Retina (tissue), 1 donor: ENCODE results near the gene ANKS1A.
A peak's percentile ranks its signal among the peaks of the same experiment; 100 is the strongest.
"Not testable (repeated sequence)": the region's sequence is repeated elsewhere in the genome, so short reads cannot be mapped to it uniquely, and the experiment has no call there.

Source experiments
- DNase-seq: peaks from one replicate; pipeline ENCODE4 v3.0.0-alpha.2; 2016

ANKS1A gene, protein sequence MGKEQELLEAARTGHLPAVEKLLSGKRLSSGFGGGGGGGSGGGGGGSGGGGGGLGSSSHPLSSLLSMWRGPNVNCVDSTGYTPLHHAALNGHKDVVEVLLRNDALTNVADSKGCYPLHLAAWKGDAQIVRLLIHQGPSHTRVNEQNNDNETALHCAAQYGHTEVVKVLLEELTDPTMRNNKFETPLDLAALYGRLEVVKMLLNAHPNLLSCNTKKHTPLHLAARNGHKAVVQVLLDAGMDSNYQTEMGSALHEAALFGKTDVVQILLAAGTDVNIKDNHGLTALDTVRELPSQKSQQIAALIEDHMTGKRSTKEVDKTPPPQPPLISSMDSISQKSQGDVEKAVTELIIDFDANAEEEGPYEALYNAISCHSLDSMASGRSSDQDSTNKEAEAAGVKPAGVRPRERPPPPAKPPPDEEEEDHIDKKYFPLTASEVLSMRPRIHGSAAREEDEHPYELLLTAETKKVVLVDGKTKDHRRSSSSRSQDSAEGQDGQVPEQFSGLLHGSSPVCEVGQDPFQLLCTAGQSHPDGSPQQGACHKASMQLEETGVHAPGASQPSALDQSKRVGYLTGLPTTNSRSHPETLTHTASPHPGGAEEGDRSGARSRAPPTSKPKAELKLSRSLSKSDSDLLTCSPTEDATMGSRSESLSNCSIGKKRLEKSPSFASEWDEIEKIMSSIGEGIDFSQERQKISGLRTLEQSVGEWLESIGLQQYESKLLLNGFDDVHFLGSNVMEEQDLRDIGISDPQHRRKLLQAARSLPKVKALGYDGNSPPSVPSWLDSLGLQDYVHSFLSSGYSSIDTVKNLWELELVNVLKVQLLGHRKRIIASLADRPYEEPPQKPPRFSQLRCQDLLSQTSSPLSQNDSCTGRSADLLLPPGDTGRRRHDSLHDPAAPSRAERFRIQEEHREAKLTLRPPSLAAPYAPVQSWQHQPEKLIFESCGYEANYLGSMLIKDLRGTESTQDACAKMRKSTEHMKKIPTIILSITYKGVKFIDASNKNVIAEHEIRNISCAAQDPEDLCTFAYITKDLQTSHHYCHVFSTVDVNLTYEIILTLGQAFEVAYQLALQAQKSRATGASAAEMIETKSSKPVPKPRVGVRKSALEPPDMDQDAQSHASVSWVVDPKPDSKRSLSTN

DNA sequence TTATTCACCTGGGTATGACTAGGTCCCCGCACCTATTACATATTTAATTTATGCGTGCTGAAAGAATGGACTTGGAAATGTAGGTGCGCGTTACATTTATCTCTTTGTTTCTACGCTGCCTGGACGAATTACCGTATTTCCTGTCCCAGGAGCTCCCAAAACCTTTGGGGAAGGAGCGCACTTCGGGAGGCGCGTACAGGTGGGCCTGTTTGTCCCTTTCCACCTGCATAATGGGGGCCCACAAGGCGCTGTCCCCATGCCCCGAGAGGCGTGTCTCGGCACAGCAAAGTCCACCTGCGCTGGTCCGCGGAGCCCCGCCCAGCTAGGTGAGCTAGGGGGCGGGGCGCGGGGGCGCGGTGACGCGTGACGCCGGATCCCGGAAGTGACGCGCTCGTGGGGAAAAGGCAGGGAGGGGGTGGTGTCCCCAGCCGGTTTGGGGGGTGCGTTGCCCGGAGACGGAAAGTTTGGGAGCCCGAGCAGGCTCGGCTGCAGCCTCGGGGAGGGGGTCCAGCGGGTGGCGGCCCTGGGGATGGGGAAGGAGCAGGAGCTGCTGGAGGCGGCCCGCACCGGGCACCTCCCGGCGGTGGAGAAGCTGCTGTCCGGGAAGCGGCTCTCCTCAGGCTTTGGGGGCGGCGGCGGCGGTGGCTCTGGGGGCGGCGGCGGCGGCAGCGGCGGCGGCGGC lies at the start of gene ANKS1A:
ANKS1A (plus strand) TSS at position 382 of the 682 bp plus-strand sequence; CDS start at position 530, 148 bp downstream.
- peak; percentile 88 for DNase-seq

DNA sequence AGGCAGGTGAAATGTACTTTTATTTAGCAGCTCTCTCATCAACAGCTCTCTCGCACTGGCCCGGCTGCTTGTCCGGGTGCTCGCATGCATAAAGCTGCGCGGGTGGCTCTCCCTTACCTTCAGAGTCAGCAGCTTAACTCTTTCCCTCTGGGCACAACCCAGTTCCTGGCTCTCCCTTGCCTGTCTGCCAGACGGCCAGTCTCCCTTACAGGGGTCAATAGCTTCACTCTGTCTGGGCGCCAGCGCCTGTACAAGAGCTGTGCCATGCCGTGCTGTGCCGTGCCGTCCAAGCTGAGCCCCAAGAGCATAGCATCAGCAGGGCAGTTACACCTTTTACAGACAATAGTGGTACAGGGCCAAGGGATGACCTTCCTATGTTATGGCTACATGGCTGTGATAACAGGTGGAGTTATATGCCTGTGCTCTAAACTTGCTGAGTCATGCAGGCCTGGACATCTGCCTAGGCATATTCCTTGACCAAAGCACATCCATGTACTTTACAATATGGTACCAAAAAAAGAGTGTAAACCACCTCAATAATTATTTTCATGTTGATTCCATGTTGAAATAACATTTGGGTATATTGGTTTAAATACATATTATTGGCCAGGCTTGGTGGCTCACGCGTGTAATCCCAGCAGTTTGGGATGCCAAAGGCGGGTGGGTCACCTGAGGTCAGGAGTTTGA lies 49.2 kb upstream of the ANKS1A start:
- DNase-seq, result no peak

DNA sequence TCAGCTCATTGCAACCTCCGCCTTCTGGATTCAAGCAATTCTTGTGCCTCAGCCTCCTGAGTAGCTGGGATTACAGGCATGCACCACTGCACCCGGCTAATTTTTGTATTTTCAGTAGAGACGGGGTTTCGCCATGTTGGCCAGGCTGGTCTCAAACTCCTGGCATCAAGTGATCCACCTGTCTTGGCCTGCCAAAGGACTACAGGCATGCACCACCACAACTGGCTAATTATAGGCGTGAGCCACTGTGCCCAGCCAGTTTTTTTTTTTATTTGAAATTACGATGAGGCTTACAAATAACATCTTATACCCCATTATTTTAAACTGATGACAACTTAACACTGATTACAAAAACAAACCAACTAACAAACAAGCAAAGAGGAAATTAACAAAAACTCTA lies 40.0 kb upstream of the ANKS1A start:
- DNase-seq, result not testable (repeated sequence)

DNA sequence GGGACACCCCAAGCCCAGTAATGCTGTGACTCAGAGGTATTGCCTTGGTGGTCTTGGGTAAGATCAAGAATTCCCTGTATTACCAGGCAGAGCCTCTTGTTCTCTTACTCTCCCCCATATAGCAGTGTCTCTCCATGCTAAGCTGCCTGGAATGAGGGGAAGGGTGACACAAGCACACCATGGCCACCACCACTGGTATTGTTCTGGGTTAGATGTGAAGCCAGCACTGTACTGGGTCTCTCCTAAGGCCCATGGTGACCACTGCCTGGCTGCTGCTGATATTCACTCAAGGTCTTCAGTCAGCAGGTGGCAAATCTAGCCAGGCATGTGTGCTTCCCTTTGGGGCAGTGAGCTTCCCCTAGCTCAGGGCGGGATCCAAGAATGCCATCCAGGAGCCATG lies 37.7 kb upstream of the ANKS1A start:
- DNase-seq, result no peak

DNA sequence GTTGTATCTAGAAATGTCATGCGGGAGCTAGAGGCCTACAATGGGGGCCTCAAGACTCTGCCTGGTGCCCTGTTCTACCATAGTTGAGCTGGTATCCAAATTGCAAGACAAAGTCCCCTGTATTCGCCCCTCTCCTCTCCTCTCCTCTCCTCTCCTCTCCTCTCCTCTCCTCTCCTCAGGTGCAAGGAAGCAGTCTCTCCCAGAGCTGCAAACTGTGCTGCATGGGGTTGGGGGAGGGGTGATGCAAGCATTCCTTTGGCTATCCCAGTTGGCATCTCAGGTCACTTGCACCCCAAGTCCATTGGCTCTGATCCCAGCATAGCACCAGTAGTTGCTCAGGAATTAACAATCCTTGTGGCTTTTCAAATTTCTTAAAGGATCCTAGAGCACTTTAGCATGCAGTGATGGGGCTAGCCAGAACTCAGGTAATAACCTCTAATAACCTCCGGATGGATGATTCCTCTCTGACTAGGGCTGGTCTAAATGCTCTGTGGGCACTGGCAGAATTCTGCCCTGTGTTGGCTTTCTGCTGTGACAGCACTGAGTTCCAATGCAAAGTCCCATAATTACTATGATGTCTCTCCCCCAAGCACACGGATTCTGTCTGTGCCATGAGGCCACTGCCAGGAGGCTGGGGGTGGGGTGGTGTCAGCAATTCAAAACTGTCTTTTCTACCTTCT lies 36.5 kb upstream of the ANKS1A start:
- DNase-seq, result no peak

DNA sequence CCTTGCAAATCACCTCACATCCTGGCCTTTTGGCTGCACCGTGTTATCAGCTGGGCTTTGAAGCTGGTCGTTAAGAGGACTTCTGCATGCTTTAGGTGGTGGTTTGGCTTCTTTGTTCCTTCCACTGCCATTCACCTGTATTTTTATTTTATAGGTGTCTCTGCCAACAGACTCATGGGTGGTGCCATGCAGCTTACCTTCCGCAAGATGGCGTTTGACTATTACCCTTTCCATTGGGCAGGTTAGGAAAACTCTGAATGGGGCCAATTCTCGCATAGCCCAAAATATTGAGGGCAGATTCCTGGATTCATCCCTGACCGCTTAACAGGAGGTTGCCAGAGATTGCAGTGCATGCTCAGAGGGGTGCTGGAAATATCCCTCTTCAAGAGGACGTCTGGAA lies 33.6 kb upstream of the ANKS1A start:
- no peak for DNase-seq

DNA sequence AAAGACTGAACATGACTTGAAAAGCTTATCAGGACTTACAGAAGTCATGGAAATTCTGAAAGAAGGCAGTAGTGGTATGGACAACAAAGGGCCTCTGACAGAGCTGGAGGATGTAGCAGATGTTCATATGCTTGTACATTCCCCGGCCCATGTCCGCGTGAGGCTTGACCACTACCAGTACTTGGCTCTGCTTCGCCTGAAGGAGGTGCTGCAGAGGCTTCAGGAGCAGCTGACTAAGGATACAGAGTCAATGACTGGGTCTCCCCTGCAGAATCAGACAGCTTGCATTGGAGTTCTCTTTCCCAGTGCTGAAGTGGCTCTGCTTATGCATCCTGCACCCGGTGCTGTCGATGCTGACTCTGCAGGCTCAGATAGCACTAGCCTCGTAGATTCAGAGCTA lies 30.4 kb upstream of the ANKS1A start:
- no peak for DNase-seq

DNA sequence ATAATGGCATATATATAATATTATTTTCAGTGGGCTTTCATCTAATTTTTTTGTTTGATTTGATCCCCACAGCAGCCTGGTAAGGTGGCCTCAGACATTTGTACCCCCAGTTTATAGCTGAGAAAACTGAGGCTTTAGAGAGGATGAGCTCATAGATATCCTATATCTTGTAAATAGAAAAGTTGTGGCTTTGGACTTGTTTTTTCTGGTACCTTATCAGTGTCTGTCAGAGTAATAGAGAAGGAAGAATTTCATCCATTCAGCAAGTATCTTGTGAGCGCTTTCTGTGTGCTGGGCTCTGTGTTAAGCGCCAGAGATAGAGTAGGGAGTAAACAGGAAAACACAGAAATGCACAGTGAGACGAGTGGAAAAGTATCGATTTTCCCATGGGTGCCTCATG lies 29.1 kb upstream of the ANKS1A start:
- DNase-seq, result no peak

DNA sequence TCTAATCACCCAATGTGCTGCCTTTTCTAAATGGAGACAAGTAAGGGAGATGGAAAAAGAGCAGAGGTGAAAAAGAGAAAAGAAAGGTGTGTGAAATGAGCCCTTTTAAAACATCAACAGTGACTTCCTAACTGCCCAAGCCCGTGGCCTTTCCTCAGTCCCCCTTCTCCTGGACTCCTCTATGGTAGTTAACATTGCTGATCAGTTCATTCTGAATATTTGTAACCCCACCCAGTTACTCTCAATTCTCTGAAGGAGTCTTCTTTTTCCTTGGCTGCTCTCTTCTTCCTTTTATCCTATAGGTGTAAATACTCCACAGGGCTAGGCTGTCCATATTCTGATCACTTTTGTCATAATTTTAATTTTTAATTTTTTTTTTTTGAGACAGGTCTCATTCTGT lies 28.3 kb upstream of the ANKS1A start:
- DNase-seq, result no peak

DNA sequence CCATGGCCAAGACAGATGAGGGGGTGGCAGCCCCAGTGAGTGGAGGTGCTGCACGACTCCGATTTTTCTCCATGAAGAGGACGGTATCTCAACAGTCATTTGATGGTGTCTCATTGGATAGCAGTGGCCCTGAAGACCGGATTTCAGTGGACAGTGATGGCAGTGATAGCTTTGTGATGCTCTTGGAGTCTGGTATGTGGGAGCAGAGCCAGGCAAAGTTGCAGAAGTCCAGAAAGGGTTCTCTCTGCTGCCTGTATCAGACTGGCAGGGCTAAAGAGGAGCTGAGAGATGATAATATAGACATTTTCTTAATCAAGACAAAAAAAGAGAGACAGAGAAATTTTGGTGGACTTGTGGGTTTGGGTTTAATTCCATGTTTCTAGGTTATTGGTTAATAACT lies 25.0 kb upstream of the ANKS1A start:
- no peak for DNase-seq

DNA sequence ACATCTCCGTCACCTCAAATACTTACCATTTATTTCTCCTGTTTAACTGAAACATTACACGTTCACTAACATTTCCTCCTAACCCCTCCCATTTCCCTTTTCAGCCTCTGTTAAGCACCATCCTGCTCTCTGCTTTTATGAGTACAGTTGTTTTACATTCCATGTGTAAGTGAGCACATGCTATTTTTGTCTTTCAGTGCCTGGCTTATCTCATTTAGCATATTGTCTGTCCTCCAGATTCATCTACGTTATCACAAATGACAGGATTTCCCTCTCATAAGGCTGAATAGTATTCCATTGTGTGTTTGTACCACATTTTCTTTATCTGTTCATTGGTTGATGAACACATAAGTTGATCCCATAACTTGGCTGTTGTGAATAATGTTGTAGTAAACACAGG lies 23.9 kb upstream of the ANKS1A start:
- DNase-seq, result no peak

DNA sequence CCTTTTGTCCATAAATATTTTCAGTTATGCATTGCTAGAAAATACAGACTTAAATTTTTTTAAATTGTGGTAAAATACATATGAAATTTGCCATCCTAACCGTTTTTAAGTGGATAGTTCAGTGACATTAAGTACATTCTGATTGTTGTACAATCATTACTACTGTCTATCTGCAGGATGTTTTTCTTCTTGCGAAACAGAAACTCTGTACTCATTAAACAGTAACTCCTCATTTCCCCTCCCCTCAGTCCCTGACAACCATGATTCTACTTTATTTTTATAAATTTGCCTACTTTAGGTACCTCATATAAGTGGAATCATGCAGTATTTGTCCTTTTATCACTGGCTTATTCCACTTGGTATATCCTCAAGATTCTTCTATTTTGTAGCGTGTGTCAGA lies 22.5 kb upstream of the ANKS1A start:
- DNase-seq, result no peak

DNA sequence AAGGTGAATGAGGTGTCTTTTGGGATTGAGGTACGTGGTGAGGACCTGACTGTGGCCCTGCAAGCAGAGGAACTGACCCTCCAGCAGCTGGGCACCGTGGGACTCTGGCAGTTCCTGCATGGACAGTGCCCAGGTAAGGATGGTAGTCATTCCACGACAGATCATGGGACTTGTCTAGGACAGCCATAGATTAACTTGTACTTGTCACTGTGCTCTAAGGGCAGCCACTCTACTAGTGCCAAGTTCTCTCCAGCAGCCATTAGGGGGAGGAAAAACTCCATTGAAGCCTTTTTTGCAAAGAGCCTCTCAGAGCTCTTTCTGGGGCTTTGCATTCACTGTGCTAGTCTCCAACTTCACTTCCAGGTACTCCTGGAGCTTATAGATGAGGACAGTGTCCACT lies 21.6 kb upstream of the ANKS1A start:
- no peak for DNase-seq

DNA sequence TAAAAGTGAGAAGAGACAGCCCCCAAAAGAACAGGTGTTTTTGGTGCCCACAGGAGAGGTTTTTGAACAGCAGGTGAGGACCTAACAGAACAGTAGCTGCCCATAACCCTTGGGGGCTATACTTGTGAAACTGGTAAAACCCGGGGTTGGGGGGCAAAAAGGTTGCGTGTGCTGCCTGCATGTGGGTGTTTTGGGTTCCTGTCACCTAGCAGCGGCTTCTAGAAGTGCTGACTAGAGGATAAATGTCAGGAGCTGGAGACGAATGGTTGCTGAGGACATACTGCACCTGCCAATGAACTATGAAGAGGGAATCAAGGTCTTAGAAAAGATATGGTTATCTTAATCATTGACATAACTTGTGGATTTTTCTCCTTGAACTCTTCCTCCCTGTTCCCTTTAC lies 17.2 kb upstream of the ANKS1A start:
- no peak for DNase-seq

DNA sequence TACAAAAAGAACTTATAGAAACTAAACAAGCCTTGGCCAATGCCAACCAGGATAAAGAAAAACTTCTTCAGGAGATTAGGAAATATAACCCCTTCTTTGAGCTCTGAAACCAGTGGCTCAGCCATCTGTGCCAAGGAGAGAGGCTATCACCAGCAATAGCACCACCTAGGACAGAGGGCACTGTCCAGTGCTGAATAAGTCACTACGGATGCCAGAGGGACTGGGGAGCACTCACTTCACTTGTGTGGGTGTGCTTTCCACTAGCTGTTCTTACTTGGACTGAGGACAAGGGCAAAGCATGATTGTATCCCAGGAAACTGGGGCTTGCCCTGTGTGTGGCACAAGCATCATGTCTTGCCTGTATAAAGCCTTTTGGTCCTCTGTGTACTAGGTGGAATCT lies 16.7 kb upstream of the ANKS1A start:
- DNase-seq, result no peak

DNA sequence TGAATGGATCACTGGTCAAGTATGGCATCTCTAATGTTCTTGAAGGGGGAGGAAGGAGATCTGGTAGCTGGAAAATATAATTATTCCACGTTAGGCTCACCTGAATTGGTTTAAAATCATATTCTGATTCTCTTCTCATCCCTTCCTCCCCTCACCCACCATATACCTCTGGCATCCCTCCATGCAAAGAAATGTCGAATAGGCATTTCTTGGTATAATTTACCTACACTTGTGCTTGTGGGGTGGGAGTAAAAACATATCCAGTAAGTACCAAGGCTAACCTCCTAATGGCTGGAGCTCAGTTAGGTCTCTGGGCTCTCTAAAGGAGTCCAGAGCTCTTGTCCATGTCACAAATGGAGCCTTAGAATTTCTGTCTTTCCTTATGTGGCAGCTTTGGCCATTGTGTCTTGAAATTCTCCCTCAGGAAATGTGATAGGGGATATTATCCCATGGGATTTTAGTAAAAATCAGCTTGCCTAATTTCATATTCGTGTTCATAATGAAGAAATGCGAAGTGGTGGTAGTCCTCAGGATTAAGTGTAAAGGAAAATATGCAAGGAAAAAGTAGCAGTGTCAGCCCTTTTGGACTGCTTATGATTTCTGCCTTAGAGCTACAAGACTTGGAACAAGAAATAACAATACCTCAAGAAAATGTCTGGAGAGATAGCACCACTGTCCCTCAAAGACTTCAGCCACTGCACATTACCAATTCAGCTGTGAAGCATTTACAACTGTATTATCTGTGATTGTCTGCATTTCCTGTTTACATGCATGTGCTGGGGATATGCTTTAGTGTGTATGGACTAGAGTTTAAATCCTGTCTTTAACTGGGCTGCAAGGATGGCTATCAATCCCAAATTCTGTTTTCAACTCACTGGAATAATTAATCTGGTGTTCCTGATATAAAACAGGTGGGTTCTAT lies 13.5 kb upstream of the ANKS1A start:
- DNase-seq, result no peak

DNA sequence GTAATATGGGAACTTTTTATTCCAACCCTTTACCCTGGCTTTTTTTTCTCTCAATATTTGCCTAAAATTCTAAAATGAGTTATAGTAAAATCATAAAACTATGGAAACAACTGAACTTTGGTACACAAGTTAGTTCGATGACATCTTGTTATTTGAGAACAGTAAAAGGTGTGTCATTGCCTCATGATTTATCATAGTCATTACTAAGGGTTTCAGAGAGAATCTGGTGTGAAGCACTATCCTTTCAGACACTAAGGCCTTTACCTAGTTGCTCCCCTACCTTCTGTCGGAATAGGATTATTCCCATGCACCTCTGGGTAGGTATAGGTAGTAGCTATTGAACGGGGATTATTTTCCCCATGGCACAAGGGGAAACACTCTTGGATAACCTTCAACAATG lies 12.6 kb upstream of the ANKS1A start:
- DNase-seq, result no peak

DNA sequence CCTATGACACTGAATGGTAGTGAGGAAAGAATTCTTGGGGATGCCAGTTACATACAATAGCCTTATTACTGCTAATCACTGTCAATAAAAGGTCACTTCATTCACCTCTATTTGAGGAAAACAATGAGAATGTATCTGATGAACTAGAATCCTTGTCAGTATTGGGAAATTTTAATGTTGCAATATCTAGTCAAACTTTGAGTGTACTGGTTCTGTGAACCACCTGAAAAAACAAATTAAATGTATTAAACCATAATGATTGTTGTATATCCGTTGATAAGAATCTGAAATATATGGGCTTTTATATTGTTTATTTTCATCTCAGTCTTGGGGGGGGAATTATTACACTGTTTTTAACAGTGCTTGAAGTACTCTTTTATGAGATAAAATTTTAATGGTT lies 11.8 kb upstream of the ANKS1A start:
- DNase-seq, result no peak

DNA sequence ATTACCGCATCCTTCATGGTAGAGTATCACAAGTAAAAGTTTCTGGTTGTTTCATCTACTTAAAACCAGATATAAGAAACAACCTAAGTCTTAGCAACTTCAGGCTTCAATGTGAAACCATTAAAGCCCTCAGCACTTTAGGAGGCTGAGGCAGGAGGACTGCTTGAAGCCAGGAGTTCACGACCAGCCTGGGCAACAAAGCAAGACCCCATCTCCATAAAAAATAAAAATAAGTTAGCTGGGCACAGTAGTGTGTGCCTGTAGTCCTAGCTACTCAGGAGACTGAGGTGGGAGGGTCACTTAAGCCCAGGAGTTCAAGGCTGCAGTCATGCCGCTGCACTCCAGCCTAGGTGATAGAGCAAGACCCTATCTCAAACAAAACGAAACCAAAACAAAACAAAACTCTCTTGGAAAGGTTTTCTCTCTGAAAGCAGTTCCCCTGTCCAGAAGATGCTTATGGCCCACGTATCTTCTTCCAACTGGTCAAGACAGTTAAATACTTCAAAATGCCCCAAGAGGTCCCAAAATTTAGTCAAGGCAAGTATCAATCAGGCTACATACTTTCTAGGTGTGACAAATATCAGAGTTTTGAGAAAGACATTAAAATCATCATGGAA lies 11.1 kb upstream of the ANKS1A start:
- no peak for DNase-seq

DNA sequence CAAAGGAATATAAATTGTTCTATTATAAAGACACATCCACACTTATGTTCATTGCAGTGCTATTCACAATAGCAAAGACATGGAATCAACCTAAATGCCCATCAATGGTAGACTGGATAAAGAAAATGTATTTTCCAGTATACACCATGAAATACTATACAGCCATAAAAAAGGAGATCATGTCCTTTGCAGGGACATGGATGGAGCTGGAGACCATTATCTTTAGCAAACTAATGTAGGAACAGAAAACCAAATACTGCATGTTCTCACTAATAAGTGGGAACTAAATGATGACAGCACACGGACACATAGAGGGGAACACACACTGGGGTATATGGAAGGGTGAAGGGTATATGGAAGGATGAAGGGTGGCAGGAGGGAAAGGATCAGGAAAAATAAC lies 5.0 kb upstream of the ANKS1A start:
- not testable (repeated sequence) for DNase-seq
